DOHH2 (cell line): Measurements from ENCODE around the gene SUGCT.

Source experiments
- H3F3A ChIP-seq: fragments of 200-600 bp; sonication (generic), shearing (Covaris generic); 2 replicates; pipeline ENCODE4 v1.6.0; 2016; ENCODE audit warnings: antibody characterized with exemption, mild to moderate bottlenecking; ENCODE audit not compliant: control insufficient read depth, insufficient read depth
- H3K27ac ChIP-seq: fragments of 200-600 bp; sonication (generic); 2 replicates; pipeline ENCODE4 v1.5.1; 2014; ENCODE audit warnings: low read depth, mild to moderate bottlenecking, low read length, moderate library complexity
- H3K27me3 ChIP-seq: fragments of 200-600 bp; sonication (generic); 2 replicates; pipeline ENCODE4 v1.6.1; 2014; ENCODE audit warnings: mild to moderate bottlenecking, low read length, mixed read lengths; ENCODE audit not compliant: control insufficient read depth
- H3K36me3 ChIP-seq: fragments of 200-600 bp; sonication (generic); 2 replicates; pipeline ENCODE4 v1.6.1; 2014; ENCODE audit warnings: mild to moderate bottlenecking, low read length, moderate library complexity, mixed read lengths; ENCODE audit not compliant: control insufficient read depth
- H3K4me1 ChIP-seq: fragments of 200-600 bp; sonication (generic); 2 replicates; pipeline ENCODE4 v1.6.1; 2014; ENCODE audit warnings: mild to moderate bottlenecking, low read length, mixed read lengths; ENCODE audit not compliant: control insufficient read depth
- H3K4me2 ChIP-seq: fragments of 200-600 bp; sonication (generic); 2 replicates; pipeline ENCODE4 v1.6.0; 2014; ENCODE audit warnings: mild to moderate bottlenecking, low read length, moderate library complexity
- H3K4me3 ChIP-seq: fragments of 200-600 bp; sonication (generic); 2 replicates; pipeline ENCODE4 v1.5.1; 2014; ENCODE audit warnings: mild to moderate bottlenecking, low read length, mixed read lengths
- H3K79me2 ChIP-seq: fragments of 200-600 bp; sonication (generic); 2 replicates; pipeline ENCODE4 v1.6.1; 2014; ENCODE audit warnings: mild to moderate bottlenecking, low read length, mixed read lengths; ENCODE audit not compliant: control insufficient read depth
- H3K9me2 ChIP-seq: fragments of 200-600 bp; sonication (generic); replicated peaks from 2 replicates; pipeline ENCODE4 v1.6.1; 2014; ENCODE audit warnings: mild to moderate bottlenecking, low read length, mixed read lengths; ENCODE audit not compliant: control insufficient read depth
- H3K9me3 ChIP-seq: fragments of 200-600 bp; sonication (generic); 2 replicates; pipeline ENCODE4 v1.6.1; 2014; ENCODE audit warnings: antibody characterized with exemption, low read length, mixed read lengths; ENCODE audit not compliant: control insufficient read depth, insufficient read depth
- H4K20me1 ChIP-seq: fragments of 200-600 bp; sonication (generic); 2 replicates; pipeline ENCODE4 v1.6.0; 2014; ENCODE audit warnings: low read depth, mild to moderate bottlenecking, antibody characterized with exemption, low read length, moderate library complexity; ENCODE audit not compliant: control insufficient read depth, insufficient read depth
- CTCF ChIP-seq: fragments of 200-600 bp; sonication (generic); IDR thresholded peaks from one replicate; pipeline ENCODE4 v1.5.1; 2014; ENCODE audit warnings: antibody characterized with exemption, mild to moderate bottlenecking, low read depth, low read length; ENCODE audit not compliant: poor library complexity, severe bottlenecking
- EZH2phosphoT487 ChIP-seq: fragments of 200-600 bp; sonication (generic); IDR thresholded peaks from 2 replicates; pipeline ENCODE4 v1.6.1; 2017; ENCODE audit warnings: borderline replicate concordance, mild to moderate bottlenecking, antibody characterized with exemption, low read length, moderate library complexity, mixed read lengths

SUGCT gene

GRCh38 chr7:40429826-40430225 lies 295.0 kb downstream of the SUGCT start:
- H3K36me3 ChIP-seq: no peaks in the 10 kb centered on the region
- H3K4me2 ChIP-seq: no peak overlapping the region
- H3K9me3 ChIP-seq: no peaks in the 10 kb centered on the region
- TF ChIP-seq EZH2phosphoT487: no peak
- no peak for TF ChIP-seq CTCF
- no peaks in the 10 kb centered on the region for H3K27me3 ChIP-seq
- no peaks in the 10 kb centered on the region for H3K4me1 ChIP-seq
- no peaks in the 10 kb centered on the region for H3K9me2 ChIP-seq
- H3K4me3 ChIP-seq: no peak overlapping the region
- H3K27ac ChIP-seq: no peak overlapping the region
- H3F3A ChIP-seq: no peaks in the 10 kb centered on the region
- H4K20me1 ChIP-seq: no peaks in the 10 kb centered on the region
- no peaks in the 10 kb centered on the region for H3K79me2 ChIP-seq

GRCh38 chr7:40432046-40432445 lies 297.2 kb downstream of the SUGCT start:
- no peak overlapping the region for H3K4me3 ChIP-seq
- H3K27ac ChIP-seq: no peak overlapping the region
- H3K9me2 ChIP-seq: no peaks in the 10 kb centered on the region
- no peaks in the 10 kb centered on the region for H3K4me1 ChIP-seq
- H3K36me3 ChIP-seq: no peaks in the 10 kb centered on the region
- no peaks in the 10 kb centered on the region for H3K9me3 ChIP-seq
- no peaks in the 10 kb centered on the region for H3K27me3 ChIP-seq
- H4K20me1 ChIP-seq: no peaks in the 10 kb centered on the region
- TF ChIP-seq EZH2phosphoT487: no peak
- no peak for TF ChIP-seq CTCF
- no peaks in the 10 kb centered on the region for H3K79me2 ChIP-seq
- no peaks in the 10 kb centered on the region for H3F3A ChIP-seq
- H3K4me2 ChIP-seq: no peak overlapping the region

- Histone ChIP-seq H3F3A (no peaks in the 10 kb centered on the region), H4K20me1 (no peaks in the 10 kb centered on the region), H3K79me2 (no peaks in the 10 kb centered on the region), H3K27me3 (no peaks in the 10 kb centered on the region), H3K9me2 (no peaks in the 10 kb centered on the region), H3K4me1 (no peaks in the 10 kb centered on the region), H3K27ac (no peak overlapping the region), H3K4me2 (no peak overlapping the region), H3K9me3 (no peaks in the 10 kb centered on the region), H3K4me3 (no peak overlapping the region), H3K36me3 (no peaks in the 10 kb centered on the region)
- TF ChIP-seq CTCF (no peak), EZH2phosphoT487 (no peak)
These were observed 301.9 kb downstream of the SUGCT start for GRCh38 chr7:40436710-40437109.

GRCh38 chr7:40437498-40437897 lies 302.7 kb downstream of the SUGCT start:
- no peaks in the 10 kb centered on the region for H4K20me1 ChIP-seq
- TF ChIP-seq CTCF (no peak), EZH2phosphoT487 (no peak)
- no peaks in the 10 kb centered on the region for H3K4me1 ChIP-seq
- no peaks in the 10 kb centered on the region for H3K9me2 ChIP-seq
- H3K4me2 ChIP-seq: no peak overlapping the region
- no peaks in the 10 kb centered on the region for H3K27me3 ChIP-seq
- no peaks in the 10 kb centered on the region for H3F3A ChIP-seq
- H3K4me3 ChIP-seq: no peak overlapping the region
- no peak overlapping the region for H3K27ac ChIP-seq
- no peaks in the 10 kb centered on the region for H3K36me3 ChIP-seq
- H3K9me3 ChIP-seq: no peaks in the 10 kb centered on the region
- H3K79me2 ChIP-seq: no peaks in the 10 kb centered on the region
